Subcutaneous adipose tissue (tissue), 4 donors: Measurements from ENCODE around the gene TMC1. TPM values are rescaled to one million over a fixed set of nuclear protein-coding genes. Genes with fewer than 3 reads are reported as not detected.

Experiments used
- total RNA-seq, 4 donors: library from RNA; depleted of rRNA; stranded (reverse); fragments of >200 nt; gene quantifications; one replicate each; pipeline ENCODE4 v1.1.0, GENCODE V29; 2016
- TF ChIP-seq, protein P1 (sequence below): fragments of 450-650 bp; IDR thresholded peaks from one replicate; pipeline ENCODE4 v1.5.1; 2016; ENCODE audit warnings: low read depth, mild to moderate bottlenecking, control low read depth, antibody characterized with exemption, moderate library complexity

The TMC1 gene
- total RNA-seq, 4 donors from 2014 or later: 0.17 to 3.6 TPM; not detected in 2

GRCh38 chr9:72718503-72718902 lies 197.1 kb downstream of the TMC1 start:
- TF ChIP-seq, protein P1, sequence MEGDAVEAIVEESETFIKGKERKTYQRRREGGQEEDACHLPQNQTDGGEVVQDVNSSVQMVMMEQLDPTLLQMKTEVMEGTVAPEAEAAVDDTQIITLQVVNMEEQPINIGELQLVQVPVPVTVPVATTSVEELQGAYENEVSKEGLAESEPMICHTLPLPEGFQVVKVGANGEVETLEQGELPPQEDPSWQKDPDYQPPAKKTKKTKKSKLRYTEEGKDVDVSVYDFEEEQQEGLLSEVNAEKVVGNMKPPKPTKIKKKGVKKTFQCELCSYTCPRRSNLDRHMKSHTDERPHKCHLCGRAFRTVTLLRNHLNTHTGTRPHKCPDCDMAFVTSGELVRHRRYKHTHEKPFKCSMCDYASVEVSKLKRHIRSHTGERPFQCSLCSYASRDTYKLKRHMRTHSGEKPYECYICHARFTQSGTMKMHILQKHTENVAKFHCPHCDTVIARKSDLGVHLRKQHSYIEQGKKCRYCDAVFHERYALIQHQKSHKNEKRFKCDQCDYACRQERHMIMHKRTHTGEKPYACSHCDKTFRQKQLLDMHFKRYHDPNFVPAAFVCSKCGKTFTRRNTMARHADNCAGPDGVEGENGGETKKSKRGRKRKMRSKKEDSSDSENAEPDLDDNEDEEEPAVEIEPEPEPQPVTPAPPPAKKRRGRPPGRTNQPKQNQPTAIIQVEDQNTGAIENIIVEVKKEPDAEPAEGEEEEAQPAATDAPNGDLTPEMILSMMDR: no peak

DNA sequence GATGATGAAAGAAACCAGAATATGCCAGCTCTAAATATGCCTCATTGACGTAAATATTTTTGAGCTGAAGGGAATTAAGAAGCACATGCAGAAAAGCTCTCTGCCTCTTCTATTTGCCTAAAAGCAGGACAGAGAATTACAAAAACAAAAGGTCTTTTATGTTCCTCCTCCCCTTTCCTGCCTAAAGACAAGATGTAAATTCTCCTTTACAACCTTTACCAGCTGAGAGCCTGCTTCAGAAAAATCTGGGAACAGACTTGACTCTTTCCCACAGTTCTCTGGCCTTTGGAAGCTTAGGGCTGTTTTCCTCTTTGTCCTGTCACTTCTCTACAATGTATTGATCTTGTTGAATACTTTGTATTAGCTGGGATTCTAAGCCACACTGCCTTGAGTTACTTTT lies 199.7 kb downstream of the TMC1 start:
- TF ChIP-seq, protein P1: no peak

GRCh38 chr9:72726947-72727346 lies 205.5 kb downstream of the TMC1 start:
- TF ChIP-seq, protein P1: no peak

- TF ChIP-seq, protein P1: no peak
These were observed 206.8 kb downstream of the TMC1 start for GRCh38 chr9:72728031-72728770.

DNA sequence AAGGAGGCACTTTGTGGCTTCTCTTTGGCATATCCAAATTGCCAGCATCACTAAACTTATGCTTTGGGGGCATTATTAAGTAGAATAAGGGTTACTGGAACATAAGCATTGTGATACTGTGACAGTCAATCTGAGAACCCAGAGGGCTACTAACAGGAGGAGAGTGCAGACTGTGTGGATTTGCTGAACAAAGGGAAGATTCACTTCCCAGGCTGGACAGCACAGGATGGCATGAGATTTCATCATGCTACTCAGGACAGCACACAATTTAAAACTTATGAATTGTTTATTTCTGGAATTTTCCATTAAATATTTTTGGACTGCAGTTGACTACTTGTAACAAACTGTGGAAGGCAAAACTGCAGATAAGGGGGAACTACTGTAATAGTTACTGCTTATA lies 212.5 kb downstream of the TMC1 start:
- TF ChIP-seq, protein P1: no peak

DNA sequence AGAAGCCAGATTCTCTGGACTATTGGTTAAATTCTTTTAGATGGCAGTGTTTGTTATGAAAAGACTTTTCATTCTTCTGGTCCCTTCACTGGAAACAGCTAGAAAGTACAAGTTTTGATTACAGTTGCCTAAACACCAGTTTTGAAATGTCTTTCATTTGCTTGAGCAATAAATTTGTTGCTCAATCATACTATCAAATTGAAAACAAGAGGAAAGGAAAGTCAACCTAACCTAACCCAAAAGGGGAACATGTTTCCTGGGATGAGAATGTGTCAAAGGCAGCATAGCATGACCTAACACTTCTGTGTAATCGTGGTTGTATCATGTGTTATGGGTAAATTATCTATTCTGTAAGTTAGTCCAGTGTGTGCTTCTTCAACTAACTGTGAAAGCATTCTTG lies 213.2 kb downstream of the TMC1 start:
- TF ChIP-seq, protein P1: no peak

DNA sequence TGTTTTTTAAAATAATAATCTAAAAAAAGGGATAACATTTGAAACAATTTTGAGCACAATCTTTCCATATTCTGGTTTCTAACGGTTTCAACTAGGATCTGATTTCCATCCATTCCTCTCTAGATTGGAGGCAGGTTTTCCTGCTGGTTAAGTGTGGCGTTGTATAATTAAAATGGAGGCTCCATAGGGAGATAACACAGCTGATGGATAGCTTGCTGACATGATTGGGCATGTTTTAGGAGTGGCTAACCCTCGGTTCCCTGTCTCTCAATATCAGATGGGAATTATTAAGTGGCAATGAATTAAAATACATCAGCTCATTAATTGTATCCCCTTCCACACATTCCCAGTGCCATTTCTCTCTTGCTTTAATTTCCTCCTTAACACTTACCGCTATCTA lies 222.4 kb downstream of the TMC1 start:
- TF ChIP-seq, protein P1: no peak
